IMR-90 (cell line): ENCODE measurements around the gene COX7A1. TPM values are rescaled to one million over a fixed set of nuclear protein-coding genes. Genes with fewer than 3 reads are reported as not detected.

Experiments used
- ATAC-seq: fragments of 200-7000 bp; cut with Tn5 transposase; 2 replicates; pipeline ENCODE4 v1.9.1; 2020; ENCODE audit warnings: low read depth, mild to moderate bottlenecking, moderate library complexity
- BruUV-seq: library from RNA; stranded (reverse); fragments of 400-500 nt; replicated peaks from 2 replicates; lab custom pipeline; 2021; lab: Mats Ljungman, UMichigan
- CTCF ChIA-PET: fragments of 300-600 bp; formaldehyde crosslinking; extraction: SDS; loops from one replicate; lab custom pipeline; 2021; ENCODE audit warnings: antibody characterized with exemption; lab: Yijun Ruan, JAX
- POLR2A ChIA-PET: fragments of 300-600 bp; sonication (Branson Sonifier 250); formaldehyde crosslinking; loops from one replicate; lab custom pipeline; 2022; ENCODE audit warnings: antibody characterized with exemption; ENCODE audit not compliant: unreplicated experiment; lab: Charles Lee
- DNase-seq: peaks from one replicate; pipeline ENCODE4 v3.0.0; 2013
- H2AFZ ChIP-seq: replicated peaks from 2 replicates; pipeline ENCODE3; 2013; ENCODE audit warnings: low read length, mild to moderate bottlenecking; ENCODE audit not compliant: poor library complexity
- H2AK5ac ChIP-seq: 2 replicates; pipeline ENCODE4 v1.6.1; 2013; ENCODE audit warnings: low read depth, low read length, inconsistent platforms
- H2AK9ac ChIP-seq: replicated peaks from 2 replicates; pipeline ENCODE3; 2013; ENCODE audit warnings: mild to moderate bottlenecking, low read depth, low read length, moderate library complexity; ENCODE audit not compliant: poor library complexity
- H2BK120ac ChIP-seq: 2 replicates; pipeline ENCODE4 v1.6.1; 2013; ENCODE audit warnings: low read depth, low read length, inconsistent platforms
- H2BK15ac ChIP-seq: 3 replicates; pipeline ENCODE4 v1.6.1; 2013; ENCODE audit warnings: low read depth, low read length, inconsistent platforms
- H2BK20ac ChIP-seq: 2 replicates; pipeline ENCODE4 v1.6.1; 2013; ENCODE audit warnings: low read depth, mild to moderate bottlenecking, inconsistent platforms, low read length, moderate library complexity
- H2BK5ac ChIP-seq: 2 replicates; pipeline ENCODE4 v1.6.1; 2013; ENCODE audit warnings: mild to moderate bottlenecking, low read depth, low read length, inconsistent platforms; ENCODE audit not compliant: poor library complexity, severe bottlenecking
- H3K14ac ChIP-seq: replicated peaks from 2 replicates; pipeline ENCODE4 v1.6.1; 2013; ENCODE audit warnings: low read depth, low read length, inconsistent platforms
- H3K18ac ChIP-seq: 2 replicates; pipeline ENCODE4 v1.6.1; 2013; ENCODE audit warnings: low read depth, low read length, control low read depth
- H3K23ac ChIP-seq: 2 replicates; pipeline ENCODE4 v1.6.1; 2013; ENCODE audit warnings: low read depth, low read length, inconsistent platforms
- H3K27ac ChIP-seq: 2 replicates; pipeline ENCODE4 v1.5.1; 2013; ENCODE audit warnings: mild to moderate bottlenecking, control low read depth, low read length; ENCODE audit not compliant: insufficient read depth
- H3K27me3 ChIP-seq: 2 replicates; pipeline ENCODE4 v1.6.1; 2013; ENCODE audit warnings: low read length; ENCODE audit not compliant: control insufficient read depth, insufficient read depth
- H3K36me3 ChIP-seq: 2 replicates; pipeline ENCODE4 v1.6.1; 2013; ENCODE audit warnings: low read length, mixed read lengths; ENCODE audit not compliant: control insufficient read depth, insufficient read depth
- H3K4ac ChIP-seq: 2 replicates; pipeline ENCODE4 v1.6.1; 2013; ENCODE audit warnings: low read depth, low read length, inconsistent platforms
- H3K4me1 ChIP-seq: 2 replicates; pipeline ENCODE4 v1.6.1; 2013; ENCODE audit warnings: low read length, mixed read lengths; ENCODE audit not compliant: control insufficient read depth, insufficient read depth
- H3K4me2 ChIP-seq: 2 replicates; pipeline ENCODE4 v1.6.1; 2013; ENCODE audit warnings: low read depth, mild to moderate bottlenecking, control low read depth, low read length, moderate library complexity
- H3K4me3 ChIP-seq: 2 replicates; pipeline ENCODE4 v1.5.1; 2013; ENCODE audit warnings: low read depth, mild to moderate bottlenecking, control low read depth, low read length, moderate library complexity; ENCODE audit not compliant: insufficient read depth
- H3K56ac ChIP-seq: 2 replicates; pipeline ENCODE4 v1.6.1; 2013; ENCODE audit warnings: low read length, inconsistent platforms; ENCODE audit not compliant: insufficient read depth; ENCODE audit errors: extremely low read depth
- H3K79me1 ChIP-seq, 2 experiments: 2 replicates each; pipeline ENCODE4 v1.6.1; 2013; ENCODE audit warnings: low read length in 2 of 2, inconsistent platforms in 1 of 2, low read depth in 1 of 2
- H3K9ac ChIP-seq: 2 replicates; pipeline ENCODE4 v1.6.1; 2013; ENCODE audit warnings: low read depth, low read length, control low read depth
- H3K9me1 ChIP-seq: 2 replicates; pipeline ENCODE4 v1.6.1; 2013; ENCODE audit warnings: low read length, inconsistent platforms; ENCODE audit not compliant: insufficient read depth
- H3K9me3 ChIP-seq: 2 replicates; pipeline ENCODE4 v1.6.1; 2013; ENCODE audit warnings: low read length; ENCODE audit not compliant: control insufficient read depth, insufficient read depth
- H4K20me1 ChIP-seq: 2 replicates; pipeline ENCODE4 v1.6.1; 2013; ENCODE audit warnings: low read length, inconsistent platforms; ENCODE audit not compliant: insufficient read depth
- H4K5ac ChIP-seq: 2 replicates; pipeline ENCODE4 v1.6.1; 2013; ENCODE audit warnings: mild to moderate bottlenecking, low read depth, low read length, control low read depth
- H4K8ac ChIP-seq, 2 experiments: 2 replicates each; pipeline ENCODE4 v1.6.1; 2013; ENCODE audit warnings: low read depth in 2 of 2, low read length in 2 of 2, control low read depth in 1 of 2, inconsistent platforms in 1 of 2
- H4K91ac ChIP-seq: 2 replicates; pipeline ENCODE4 v1.6.1; 2013; ENCODE audit warnings: low read depth, low read length, inconsistent platforms; ENCODE audit not compliant: insufficient read depth
- CTCF ChIP-seq: conservative IDR thresholded peaks from 2 replicates; pipeline ENCODE4 v1.5.1; 2012; ENCODE audit warnings: mild to moderate bottlenecking, low read depth, low read length, improper control_type of control experiment
- MXI1 ChIP-seq: IDR thresholded peaks from 2 replicates; pipeline ENCODE4 v1.6.1; 2012; ENCODE audit warnings: low read depth, mild to moderate bottlenecking, low read length, moderate library complexity, borderline replicate concordance
- RCOR1 ChIP-seq: IDR thresholded peaks from 2 replicates; pipeline ENCODE4 v1.6.1; 2012; ENCODE audit warnings: mild to moderate bottlenecking, low read length, improper control_type of control experiment; ENCODE audit not compliant: insufficient replicate concordance
- USF2 ChIP-seq: fragments of 150-350 bp; IDR thresholded peaks from 2 replicates; pipeline ENCODE4 v1.6.1; 2017; ENCODE audit warnings: mild to moderate bottlenecking, antibody characterized with exemption, low read length, low read depth
- WGBS, 2 experiments: methylation state at CpG; one replicate each; pipeline versions ENCODE4 v1.1.5 to v1.1.7; 2013; ENCODE audit warnings: missing lambda C conversion rate in 2 of 2; ENCODE audit not compliant: insufficient read length in 1 of 2; ENCODE audit errors: extremely low coverage in 2 of 2; 5-methylcytosine and 5-hydroxymethylcytosine counted together
- dilution Hi-C: fragments of 300-500 bp; cut with HindIII; formaldehyde crosslinking; loops from one replicate; pipeline ENCODE4 v1.14.3; 2018; ENCODE audit warnings: low sequenced_read_pairs; ENCODE audit not compliant: unreplicated experiment
- in situ Hi-C: fragments of 300-500 bp; cut with MboI; formaldehyde crosslinking; loops from 3 replicates; pipeline ENCODE4 v1.14.3; 2019; ENCODE audit warnings: low sequenced_read_pairs, inconsistent platforms, mixed read lengths
- intact Hi-C: fragments of 100-400 bp; cut with micrococcal nuclease; formaldehyde crosslinking; loops from 2 replicates; pipeline ENCODE4 v1.10.0; 2022
- polyA plus RNA-seq, 3 experiments: library from polyadenylated mRNA; depleted of rRNA; stranded (reverse); fragments of >200 nt; gene quantifications; 2 replicates each; pipeline ENCODE4 v1.2.3, GENCODE V29; 2012; ENCODE audit warnings: low replicate concordance in 1 of 3
- total RNA-seq: library from RNA; depleted of rRNA; stranded (reverse); fragments of >200 nt; gene quantifications from 2 replicates; pipeline ENCODE4 v1.2.3, GENCODE V29; 2012

Gene COX7A1
- total and polyA plus RNA-seq, 2 of the 4 experiments (the other 2 are of a cell fraction): 0.54 to 6.9 TPM

DNA sequence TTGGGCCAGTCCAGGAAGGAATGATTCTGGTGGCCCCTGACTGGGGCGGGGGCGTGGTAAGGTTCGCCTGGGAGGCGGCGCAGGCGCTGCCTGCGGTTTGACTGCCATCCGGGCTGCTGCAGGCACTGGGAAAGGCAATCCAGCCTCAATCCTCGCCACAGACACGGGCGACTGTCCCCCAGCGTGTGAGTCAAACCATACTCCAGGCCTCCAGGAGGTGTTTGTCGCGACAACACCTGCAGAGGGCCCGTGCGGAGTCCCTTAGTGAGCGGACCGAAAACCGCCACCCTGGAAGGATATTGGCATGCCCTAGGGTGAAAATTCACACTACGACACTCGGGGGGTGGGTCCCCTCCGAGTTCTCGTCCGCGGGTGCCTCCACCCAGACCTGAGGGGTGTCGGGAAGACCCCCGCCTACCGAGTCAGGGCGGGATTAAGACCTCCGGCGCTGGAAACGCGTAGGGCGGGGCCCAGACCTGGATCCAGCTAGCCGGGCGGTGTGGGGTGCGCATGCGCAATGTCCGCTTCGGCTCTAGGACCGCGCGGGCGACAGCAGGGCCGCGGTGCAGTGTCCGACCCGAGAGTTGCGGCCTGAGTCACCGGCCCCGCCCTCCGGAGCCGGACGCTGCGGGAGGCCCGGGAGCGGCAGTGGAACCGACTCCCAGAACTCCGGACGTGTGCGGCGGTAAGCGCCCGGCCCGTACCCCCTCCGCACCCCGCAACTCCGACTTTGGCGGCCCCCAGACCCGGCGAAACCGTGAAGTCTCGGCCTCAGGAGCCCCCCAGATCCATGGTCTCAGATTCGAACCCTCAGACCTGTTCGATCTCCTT lies 12.6 kb downstream of the COX7A1 start, which contains the start of gene CAPNS1 (continued):
- peak; percentile 17; the same call in 1 of the 2 replicates for TF ChIP-seq USF2
- peak; percentile 64; the same call in 1 of the 2 replicates for TF ChIP-seq MXI1

GRCh38 chr19:36139120-36139472 lies 13.2 kb downstream of the COX7A1 start:
- no CpG with 5 or more reads among the region's 7 CpGs for WGBS, 2 experiments
- H3K23ac ChIP-seq: peak overlapping the region; percentile 0; the same call in 1 of the 2 replicates
- peak overlapping the region; percentile 69; the same call in 1 of the 2 replicates for H3K56ac ChIP-seq
- H2BK20ac ChIP-seq: no peak overlapping the region
- H2BK120ac ChIP-seq: 0 out of 2 replicates have a peak overlapping the region, but pooled peaks have one; percentile 56
- peaks cover 21% of the 10 kb centered on the region for H4K20me1 ChIP-seq
- peak overlapping the region; percentile 86 for H2BK5ac ChIP-seq
- peak overlapping the region; percentile 96 for H3K4me3 ChIP-seq
- 0 out of 2 replicates have a peak overlapping the region, but pooled peaks have one; percentile 10 for H3K18ac ChIP-seq
- peak overlapping the region; percentile 76 to 92; a peak in 3 of 4 replicates for H4K8ac ChIP-seq
- H2AFZ ChIP-seq: peak overlapping the region; percentile 96
- dilution Hi-C loops: no loop called here
- TF ChIP-seq CTCF (no peak), RCOR1 (no peak)
- peaks cover 10% of the 10 kb centered on the region for H3K4me1 ChIP-seq
- no peaks in the 10 kb centered on the region for H3K9me3 ChIP-seq
- peak overlapping the region; percentile 82 for H4K5ac ChIP-seq
- peak overlapping the region; percentile 82 for H3K9ac ChIP-seq
- peaks cover 23 to 32% of the 10 kb centered on the region in 2 experiments for H3K79me1 ChIP-seq
- BruUV-seq: no TSS peak
- no peaks in the 10 kb centered on the region for H3K27me3 ChIP-seq
- ChIA-PET CTCF (interaction anchor here (1.2 kb wide), 1 partner anchor 11 kb away, joined by 4 read pairs; no protein-coding TSS in a partner anchor), POLR2A (interaction anchor here (0.6 kb wide), 1 partner anchor 21 kb away, joined by 17 read pairs; no protein-coding TSS in a partner anchor)
- peak overlapping the region; percentile 69; the same call in 1 of the 2 replicates for H2AK5ac ChIP-seq
- peak overlapping the region; percentile 64; the same call in 1 of the 2 replicates for H4K91ac ChIP-seq
- H3K4me2 ChIP-seq: peak overlapping the region; percentile 85
- ATAC-seq (no peak), DNase-seq (no peak)
- peak overlapping the region; percentile 68; the same call in 1 of the 3 replicates for H2BK15ac ChIP-seq
- peak overlapping the region; percentile 86 for H2AK9ac ChIP-seq
- in situ Hi-C loops: no loop called here
- H3K4ac ChIP-seq: peak overlapping the region; percentile 50
- peaks cover 14% of the 10 kb centered on the region for H3K36me3 ChIP-seq
- peaks cover 6% of the 10 kb centered on the region for H3K9me1 ChIP-seq
- H3K14ac ChIP-seq: peak overlapping the region; percentile 59; the same call in 1 of the 2 replicates
- H3K27ac ChIP-seq: peak overlapping the region; percentile 88
- intact Hi-C loops: no loop called here
